Fibroblast of villous mesenchyme (primary cell): ENCODE measurements around the gene JAGN1. TPM values are rescaled to one million over a fixed set of nuclear protein-coding genes. Genes with fewer than 3 reads are reported as not detected.
A peak's percentile ranks its signal among the peaks of the same experiment; 100 is the strongest.
"Not testable (repeated sequence)": the region's sequence is repeated elsewhere in the genome, so short reads cannot be mapped to it uniquely, and the experiment has no call there.

Experiments
- DNase-seq: peaks from one replicate; pipeline ENCODE4 v3.0.0-alpha.2; 2010; ENCODE audit warnings: low read depth
- H3K4me3 ChIP-seq: 2 replicates; pipeline ENCODE4 v1.5.1; 2011; ENCODE audit warnings: low read depth, mild to moderate bottlenecking, low read length
- CTCF ChIP-seq: IDR thresholded peaks from 2 replicates; pipeline ENCODE4 v1.5.1; 2012; ENCODE audit warnings: low read depth, mild to moderate bottlenecking, low read length; ENCODE audit not compliant: insufficient read depth
- total RNA-seq: library from RNA; depleted of rRNA; stranded (reverse); fragments of >200 nt; gene quantifications from 2 replicates; pipeline ENCODE4 v1.2.3, GENCODE V29; 2012

JAGN1 gene
- total RNA-seq, 1 donor: 24.2 TPM

GRCh38 chr3:9897408-9898372, 7.3 kb downstream of the JAGN1 start:
- peak; percentile 17 for DNase-seq
- no peak overlapping the region for H3K4me3 ChIP-seq
- TF ChIP-seq CTCF: no peak

- H3K4me3 ChIP-seq: no peak overlapping the region
- no peak for TF ChIP-seq CTCF
- no peak for DNase-seq
Measured at GRCh38 chr3:9898467-9899241, 8.2 kb downstream of the JAGN1 start.

GRCh38 chr3:9899289-9899791, 8.9 kb downstream of the JAGN1 start:
- TF ChIP-seq CTCF: no peak
- no peak overlapping the region for H3K4me3 ChIP-seq
- DNase-seq: no peak

GRCh38 chr3:9900965-9901415, 10.6 kb downstream of the JAGN1 start:
- not testable (repeated sequence) for H3K4me3 ChIP-seq, DNase-seq

GRCh38 chr3:9901967-9902366, 11.6 kb downstream of the JAGN1 start:
- no peak overlapping the region for H3K4me3 ChIP-seq
- no peak for DNase-seq
- no peak for TF ChIP-seq CTCF

GRCh38 chr3:9902372-9903237, 12.2 kb downstream of the JAGN1 start, which contains the start of gene IL17RE:
Gene IL17RE, plus strand, starts transcription at chr3:9902848. Its CDS starts 85 bp downstream, at chr3:9902933.
- TF ChIP-seq CTCF: no peak
- DNase-seq: no peak
- H3K4me3 ChIP-seq: no peak within 1 kb of the TSS
